ENCODE data around the gene PILRB.
"Not testable (repeated sequence)": the region's sequence is repeated elsewhere in the genome, so short reads cannot be mapped to it uniquely, and the experiment has no call there.

PILRB gene

DNA sequence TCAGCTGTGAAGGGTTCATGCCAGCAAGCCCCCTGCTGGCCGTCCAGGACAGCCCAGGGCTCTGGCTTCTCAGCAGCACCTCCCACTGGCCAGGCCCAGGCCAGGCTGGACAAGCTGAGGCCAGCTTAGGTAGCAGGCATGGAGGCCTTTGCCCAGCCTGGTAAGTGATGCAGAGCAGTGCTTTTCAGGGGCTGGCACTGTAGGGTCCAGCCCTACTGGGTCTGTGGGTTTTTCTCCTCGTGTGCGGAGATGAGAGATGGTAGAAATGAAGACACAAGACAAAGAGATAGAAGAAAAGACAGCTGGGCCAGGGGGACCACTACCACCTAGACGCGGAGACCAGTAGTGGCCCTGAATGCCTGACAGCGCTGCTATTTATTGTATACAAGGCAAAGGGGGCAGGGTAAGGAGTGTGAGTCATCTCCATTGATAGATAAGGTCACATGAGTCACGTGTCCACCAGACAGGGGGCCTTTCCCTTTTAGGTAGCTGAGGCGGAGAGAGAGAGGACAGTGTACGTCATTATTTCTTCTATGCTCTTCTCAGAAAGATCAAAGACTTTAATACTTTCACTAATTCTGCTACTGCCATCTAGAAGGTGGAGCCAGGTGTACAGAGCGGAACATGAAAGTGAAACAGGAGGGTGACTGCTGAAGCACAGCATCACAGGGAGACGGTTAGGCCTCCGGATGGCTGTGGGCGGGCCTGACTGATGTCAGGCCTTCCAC is 13.2 kb upstream of the PILRB start:
- TF ChIP-seq, protein P1, sequence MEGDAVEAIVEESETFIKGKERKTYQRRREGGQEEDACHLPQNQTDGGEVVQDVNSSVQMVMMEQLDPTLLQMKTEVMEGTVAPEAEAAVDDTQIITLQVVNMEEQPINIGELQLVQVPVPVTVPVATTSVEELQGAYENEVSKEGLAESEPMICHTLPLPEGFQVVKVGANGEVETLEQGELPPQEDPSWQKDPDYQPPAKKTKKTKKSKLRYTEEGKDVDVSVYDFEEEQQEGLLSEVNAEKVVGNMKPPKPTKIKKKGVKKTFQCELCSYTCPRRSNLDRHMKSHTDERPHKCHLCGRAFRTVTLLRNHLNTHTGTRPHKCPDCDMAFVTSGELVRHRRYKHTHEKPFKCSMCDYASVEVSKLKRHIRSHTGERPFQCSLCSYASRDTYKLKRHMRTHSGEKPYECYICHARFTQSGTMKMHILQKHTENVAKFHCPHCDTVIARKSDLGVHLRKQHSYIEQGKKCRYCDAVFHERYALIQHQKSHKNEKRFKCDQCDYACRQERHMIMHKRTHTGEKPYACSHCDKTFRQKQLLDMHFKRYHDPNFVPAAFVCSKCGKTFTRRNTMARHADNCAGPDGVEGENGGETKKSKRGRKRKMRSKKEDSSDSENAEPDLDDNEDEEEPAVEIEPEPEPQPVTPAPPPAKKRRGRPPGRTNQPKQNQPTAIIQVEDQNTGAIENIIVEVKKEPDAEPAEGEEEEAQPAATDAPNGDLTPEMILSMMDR (IDR thresholded peaks at IDR 0.05; ENCODE audit: insufficient read depth, low read length, missing control alignments) = peak; percentile 16
- CTCF ChIA-PET = interaction anchor here (0.8 to 5.4 kb wide), 9 partner anchors 10 to 212 kb away, joined by 3 to 38 read pairs (median 5); no protein-coding TSS in a partner anchor
- DNase-seq (ENCODE audit: low read depth, low spot score); H3K4me3 ChIP-seq (ENCODE audit: low read depth, low read length); POLR2A ChIA-PET: not testable (repeated sequence)

DNA sequence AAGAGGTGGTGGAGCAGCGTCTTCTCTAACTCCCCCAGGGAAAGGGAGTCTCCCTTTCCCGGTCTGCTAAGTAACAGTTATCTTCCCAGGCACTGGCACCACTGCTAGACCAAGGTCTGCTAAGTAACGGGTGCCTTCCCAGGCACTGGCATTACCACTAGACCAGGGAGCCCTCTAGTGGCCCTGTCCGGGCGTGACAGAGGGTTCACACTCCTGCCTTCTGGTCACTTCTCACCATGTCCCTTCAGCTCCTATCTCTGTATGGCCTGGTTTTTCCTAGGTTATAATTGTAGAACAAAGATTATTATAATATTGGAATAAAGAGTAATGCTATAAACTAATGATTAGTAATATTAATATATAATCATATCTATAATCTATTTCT is 12.6 kb upstream of the PILRB start:
- CTCF ChIA-PET = interaction anchor here (0.8 to 5.4 kb wide), 11 partner anchors 9 to 213 kb away, joined by 3 to 38 read pairs (median 5); no protein-coding TSS in a partner anchor
- POLR2A ChIA-PET; DNase-seq (ENCODE audit: low read depth, low spot score); H3K4me3 ChIP-seq (ENCODE audit: low read depth, low read length): not testable (repeated sequence)
- TF ChIP-seq, protein P1 (IDR thresholded peaks at IDR 0.05; ENCODE audit: insufficient read depth, low read length, missing control alignments) = peak; percentile 36

DNA sequence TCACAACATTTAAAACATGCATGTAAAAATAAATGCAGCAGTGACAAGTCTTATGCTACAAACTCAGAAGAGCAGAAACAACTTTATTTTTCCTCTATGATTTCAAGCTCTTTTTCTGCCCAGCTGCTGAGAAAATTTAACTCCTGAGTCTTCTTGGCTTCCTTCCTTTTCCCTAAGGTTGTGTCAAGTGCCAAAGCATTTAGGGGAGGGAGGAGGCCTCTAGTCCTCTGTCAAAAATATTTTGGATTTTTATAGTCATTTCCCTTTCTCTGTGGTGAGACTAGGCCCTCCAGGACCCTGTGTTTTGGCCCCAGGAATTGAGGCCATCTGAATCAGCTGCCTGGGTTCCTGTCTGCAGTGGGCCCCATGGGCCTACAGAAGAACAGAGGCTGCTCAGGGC is 11.0 kb upstream of the PILRB start:
- DNase-seq (ENCODE audit: low read depth, low spot score) = no peak
- CTCF ChIA-PET = interaction anchor here (0.9 to 5.4 kb wide), 10 partner anchors 9 to 367 kb away, joined by 3 to 38 read pairs (median 5); no protein-coding TSS in a partner anchor
- TF ChIP-seq, protein P1 (IDR thresholded peaks at IDR 0.05; ENCODE audit: insufficient read depth, low read length, missing control alignments) = no peak
- H3K4me3 ChIP-seq (ENCODE audit: low read depth, low read length) = no peak overlapping the region
- POLR2A ChIA-PET = no interaction called here

DNA sequence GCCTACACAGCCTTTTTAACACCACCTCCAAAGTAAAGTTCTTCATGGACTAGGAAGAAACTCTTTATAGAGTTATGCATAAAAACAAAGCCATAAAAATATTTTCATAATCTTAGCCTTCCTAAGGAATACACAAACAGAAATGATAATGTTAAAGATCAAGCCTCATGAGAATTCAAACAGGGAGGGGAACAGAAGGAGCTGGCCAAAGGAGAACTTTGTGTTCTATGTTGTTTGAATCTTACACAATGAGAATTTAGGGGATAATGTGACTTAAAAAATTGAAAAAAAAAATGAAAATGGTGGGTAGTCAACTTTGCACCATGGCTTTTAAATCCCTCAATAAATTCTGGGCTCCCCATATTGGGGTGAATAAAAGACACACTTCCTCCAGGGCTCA is 9.1 kb upstream of the PILRB start:
- TF ChIP-seq, protein P1 (IDR thresholded peaks at IDR 0.05; ENCODE audit: insufficient read depth, low read length, missing control alignments) = no peak
- H3K4me3 ChIP-seq (ENCODE audit: low read depth, low read length) = no peak overlapping the region
- no peak for DNase-seq (ENCODE audit: low read depth, low spot score)
- ChIA-PET CTCF (interaction anchor here (1.2 to 5.4 kb wide), 3 partner anchors 14 to 216 kb away, joined by 3 to 35 read pairs (median 4); no protein-coding TSS in a partner anchor), POLR2A (no interaction called here)

DNA sequence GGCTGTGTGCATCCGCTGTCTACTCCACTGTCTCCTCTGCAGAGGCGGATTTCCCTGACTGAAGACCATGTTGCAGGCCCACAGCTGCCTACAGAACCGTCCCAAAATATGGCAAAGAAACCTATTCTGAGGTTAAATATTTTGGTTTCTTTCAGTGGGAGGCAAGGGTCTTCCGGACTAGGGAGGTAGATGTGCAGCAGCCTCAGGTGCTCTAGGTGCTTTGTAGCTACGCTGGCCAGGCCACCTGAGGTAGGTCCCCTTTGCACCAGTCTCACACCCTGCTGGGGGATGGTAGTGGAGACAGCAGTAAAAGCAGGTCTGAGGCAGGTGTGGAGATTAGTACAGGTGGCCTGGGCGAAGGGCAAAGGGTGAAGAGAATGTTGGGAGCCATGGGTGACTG is 8.2 kb upstream of the PILRB start:
- TF ChIP-seq, protein P1 (IDR thresholded peaks at IDR 0.05; ENCODE audit: insufficient read depth, low read length, missing control alignments) = no peak
- CTCF ChIA-PET = interaction anchor here (1.3 to 5.4 kb wide), 2 partner anchors 132 to 217 kb away, joined by 4 to 35 read pairs; no protein-coding TSS in a partner anchor
- POLR2A ChIA-PET = no interaction called here
- H3K4me3 ChIP-seq (ENCODE audit: low read depth, low read length) = no peak overlapping the region
- no peak for DNase-seq (ENCODE audit: low read depth, low spot score)

DNA sequence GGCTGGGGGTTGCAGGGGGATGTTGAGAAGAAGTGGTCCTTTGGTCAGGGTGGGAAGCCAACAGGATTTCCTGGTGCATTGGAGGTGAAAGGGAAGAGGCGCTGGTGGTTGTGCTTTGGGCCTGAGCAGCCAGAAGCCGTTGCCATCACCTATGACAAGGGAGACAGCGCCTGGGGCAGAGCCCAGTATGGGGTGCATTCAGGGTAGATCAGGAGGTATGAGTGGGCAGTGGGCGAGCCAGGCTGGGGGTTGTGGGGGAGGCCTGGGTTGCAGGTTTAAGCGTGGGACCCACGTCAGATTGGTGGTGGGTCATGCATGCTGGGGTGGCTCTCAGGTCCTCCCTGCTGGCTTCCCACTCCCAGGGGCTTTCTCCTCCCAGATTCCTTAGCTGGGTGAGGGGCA is 6.3 kb upstream of the PILRB start:
- TF ChIP-seq, protein P1 (IDR thresholded peaks at IDR 0.05; ENCODE audit: insufficient read depth, low read length, missing control alignments) = no peak
- no peak for DNase-seq (ENCODE audit: low read depth, low spot score)
- CTCF ChIA-PET = no interaction called here
- POLR2A ChIA-PET = no interaction called here
- no peak overlapping the region for H3K4me3 ChIP-seq (ENCODE audit: low read depth, low read length)

DNA sequence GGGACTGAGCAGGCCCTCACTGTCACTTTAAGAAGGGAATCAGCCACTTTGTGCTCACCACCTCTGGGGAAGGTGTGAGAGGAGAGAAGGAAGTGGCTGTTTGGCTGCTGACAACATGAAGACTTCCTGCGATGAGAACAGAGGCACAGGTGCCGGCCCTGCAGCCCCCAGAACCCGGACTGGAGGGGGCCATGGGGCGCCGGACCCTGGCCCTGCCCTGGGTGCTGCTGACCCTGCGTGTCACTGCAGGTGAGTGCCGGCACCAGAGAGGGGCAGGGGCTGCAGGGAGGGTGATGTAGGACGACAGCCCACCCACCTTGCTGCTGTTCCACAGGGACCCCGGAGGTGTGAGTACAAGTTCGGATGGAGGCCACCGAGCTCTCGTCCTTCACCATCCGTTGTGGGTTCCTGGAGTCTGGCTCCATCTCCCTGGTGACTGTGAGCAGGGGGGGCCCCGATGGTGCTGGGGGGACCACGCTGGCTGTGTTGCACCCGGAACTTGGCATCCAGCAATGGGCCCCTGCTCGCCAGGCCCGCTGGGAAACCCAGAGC is 5.6 kb upstream of the PILRB start:
- H3K4me3 ChIP-seq (ENCODE audit: low read depth, low read length); DNase-seq (ENCODE audit: low read depth, low spot score); CTCF ChIA-PET: not testable (repeated sequence)
- POLR2A ChIA-PET = interaction anchor here (0.6 kb wide), 1 partner anchor 1264 kb away, joined by 3 read pairs; no protein-coding TSS in a partner anchor

All from AG04449 (cell line).